ENCODE measurements around the gene TMEM255A.
A peak's percentile ranks its signal among the peaks of the same experiment; 100 is the strongest.

TMEM255A gene

GRCh38 chrX:120306630-120307029 is 4.6 kb downstream of the TMEM255A start:
- DNase-seq (ENCODE audit: low spot score) = no peak

- DNase-seq (ENCODE audit: low spot score) = no peak
Observed at GRCh38 chrX:120305531-120306141, 5.6 kb downstream of the TMEM255A start.

- DNase-seq (ENCODE audit: low spot score) = no peak
Observed at GRCh38 chrX:120304256-120304655, 7.0 kb downstream of the TMEM255A start.

GRCh38 chrX:120302434-120302833 is 8.8 kb downstream of the TMEM255A start:
- peak; percentile 65 for DNase-seq (ENCODE audit: low spot score)

- peak; percentile 11 for DNase-seq (ENCODE audit: low spot score)
Observed at GRCh38 chrX:120301960-120302359, 9.3 kb downstream of the TMEM255A start.

- no peak for DNase-seq (ENCODE audit: low spot score)
Observed at GRCh38 chrX:120301497-120301896, 9.8 kb downstream of the TMEM255A start.

- DNase-seq (ENCODE audit: low spot score) = no peak
Observed at GRCh38 chrX:120299928-120300327, 11.3 kb downstream of the TMEM255A start.

GRCh38 chrX:120297923-120298322 is 13.3 kb downstream of the TMEM255A start:
- no peak for DNase-seq (ENCODE audit: low spot score)

GRCh38 chrX:120294651-120295050 is 16.6 kb downstream of the TMEM255A start:
- DNase-seq (ENCODE audit: low spot score) = no peak

- DNase-seq (ENCODE audit: low spot score) = no peak
Observed at GRCh38 chrX:120293015-120293414, 18.2 kb downstream of the TMEM255A start.

GRCh38 chrX:120291211-120291610 is 20.1 kb downstream of the TMEM255A start:
- no peak for DNase-seq (ENCODE audit: low spot score)

- no peak for DNase-seq (ENCODE audit: low spot score)
Observed at GRCh38 chrX:120290107-120290506, 21.2 kb downstream of the TMEM255A start.

- no peak for DNase-seq (ENCODE audit: low spot score)
Observed at GRCh38 chrX:120287513-120288112, 23.6 kb downstream of the TMEM255A start.

GRCh38 chrX:120286733-120287512 is 24.3 kb downstream of the TMEM255A start:
- DNase-seq (ENCODE audit: low spot score) = no peak

GRCh38 chrX:120282697-120283096 is 28.6 kb downstream of the TMEM255A start:
- DNase-seq (ENCODE audit: low spot score) = no peak

- DNase-seq (ENCODE audit: low spot score) = no peak
Observed at GRCh38 chrX:120281761-120282160, 29.5 kb downstream of the TMEM255A start.

- no peak for DNase-seq (ENCODE audit: low spot score)
Observed at GRCh38 chrX:120281021-120281624, 30.1 kb downstream of the TMEM255A start.

GRCh38 chrX:120274958-120275357 is 36.3 kb downstream of the TMEM255A start:
- no peak for DNase-seq (ENCODE audit: low spot score)

- DNase-seq (ENCODE audit: low spot score) = no peak
Observed at GRCh38 chrX:120274145-120274544, 37.1 kb downstream of the TMEM255A start.

GRCh38 chrX:120271218-120271617 is 40.0 kb downstream of the TMEM255A start:
- DNase-seq (ENCODE audit: low spot score) = no peak

GRCh38 chrX:120270567-120270966 is 40.7 kb downstream of the TMEM255A start:
- DNase-seq (ENCODE audit: low spot score) = no peak

GRCh38 chrX:120269373-120270035 is 41.8 kb downstream of the TMEM255A start:
- no peak for DNase-seq (ENCODE audit: low spot score)
